Astrocyte (in vitro differentiated cells and primary cell): Measurements from ENCODE around the gene PGK2. TPM values are rescaled to one million over a fixed set of nuclear protein-coding genes. Genes with fewer than 3 reads are reported as not detected.

ENCODE experiments used
- DNase-seq: peaks from one replicate; pipeline ENCODE4 v3.0.0-alpha.2; 2010; ENCODE audit warnings: low read depth
- FAIRE-seq: peaks from 2 replicates; lab custom pipeline; 2011; peaks lifted over from hg19 to GRCh38; lab: Jason Lieb, UNC
- H2AFZ ChIP-seq: 2 replicates; pipeline ENCODE4 v1.6.0; 2012; ENCODE audit warnings: low read depth, low read length, inconsistent platforms
- H3K27ac ChIP-seq: 2 replicates; pipeline ENCODE4 v1.5.1; 2011; ENCODE audit warnings: low read depth, low read length, inconsistent platforms
- H3K27me3 ChIP-seq: 2 replicates; pipeline ENCODE4 v1.6.0; 2011; ENCODE audit warnings: low read length, inconsistent platforms; ENCODE audit not compliant: insufficient read depth
- H3K36me3 ChIP-seq: 2 replicates; pipeline ENCODE4 v1.5.1; 2011; ENCODE audit warnings: low read length, inconsistent platforms; ENCODE audit not compliant: insufficient read depth
- H3K4me1 ChIP-seq: 2 replicates; pipeline ENCODE4 v1.5.1; 2011; ENCODE audit warnings: low read length, inconsistent platforms; ENCODE audit not compliant: insufficient read depth
- H3K4me2 ChIP-seq: 2 replicates; pipeline ENCODE4 v1.6.0; 2012; ENCODE audit warnings: low read length, inconsistent platforms
- H3K4me3 ChIP-seq: 2 replicates; pipeline ENCODE4 v1.5.1; 2011; ENCODE audit warnings: low read depth, mild to moderate bottlenecking, low read length, inconsistent platforms; ENCODE audit not compliant: insufficient read depth
- H3K79me2 ChIP-seq: 2 replicates; pipeline ENCODE4 v1.6.0; 2012; ENCODE audit warnings: mild to moderate bottlenecking, low read length, inconsistent platforms; ENCODE audit not compliant: insufficient read depth
- H3K9ac ChIP-seq: 2 replicates; pipeline ENCODE4 v1.6.0; 2012; ENCODE audit warnings: mild to moderate bottlenecking, low read length, inconsistent platforms
- H3K9me3 ChIP-seq: 2 replicates; pipeline ENCODE4 v1.5.1; 2012; ENCODE audit warnings: low read depth, mild to moderate bottlenecking, low read length, inconsistent platforms; ENCODE audit not compliant: insufficient read depth
- H4K20me1 ChIP-seq: 2 replicates; pipeline ENCODE4 v1.6.0; 2012; ENCODE audit warnings: low read length, inconsistent platforms; ENCODE audit not compliant: insufficient read depth
- H3K27ac Mint-ChIP-seq: one replicate; pipeline ENCODE4 v1.8.0; 2021; ENCODE audit warnings: mild to moderate bottlenecking, mixed read lengths; ENCODE audit not compliant: unreplicated experiment
- H3K27me3 Mint-ChIP-seq: one replicate; pipeline ENCODE4 v1.8.0; 2021; ENCODE audit warnings: low read depth, mixed read lengths; ENCODE audit not compliant: unreplicated experiment
- H3K36me3 Mint-ChIP-seq: one replicate; pipeline ENCODE4 v1.8.0; 2021; ENCODE audit warnings: low read depth, mixed read lengths; ENCODE audit not compliant: unreplicated experiment
- H3K4me1 Mint-ChIP-seq: one replicate; pipeline ENCODE4 v1.8.0; 2021; ENCODE audit warnings: low read depth, mixed read lengths; ENCODE audit not compliant: unreplicated experiment
- H3K4me3 Mint-ChIP-seq: one replicate; pipeline ENCODE4 v1.8.0; 2021; ENCODE audit warnings: mild to moderate bottlenecking, moderate library complexity, mixed read lengths; ENCODE audit not compliant: unreplicated experiment
- H3K9me3 Mint-ChIP-seq: one replicate; pipeline ENCODE4 v1.8.0; 2021; ENCODE audit warnings: mild to moderate bottlenecking, mixed read lengths; ENCODE audit not compliant: unreplicated experiment
- CTCF ChIP-seq: IDR thresholded peaks from 2 replicates; pipeline ENCODE4 v1.5.1; 2011; ENCODE audit warnings: low read depth, mild to moderate bottlenecking, inconsistent platforms, low read length, moderate library complexity; ENCODE audit not compliant: insufficient read depth
- EZH2 ChIP-seq: IDR thresholded peaks from 2 replicates; pipeline ENCODE4 v1.6.1; 2012; ENCODE audit warnings: mild to moderate bottlenecking, low read length, inconsistent platforms; ENCODE audit not compliant: insufficient read depth
- total RNA-seq: library from RNA; stranded (reverse); gene quantifications from 2 replicates; pipeline ENCODE4 v1.2.1, GENCODE V29; 2021

PGK2 gene
- total RNA-seq, 1 donor from 2014 or later: not detected

- no peak overlapping the region for H3K27ac Mint-ChIP-seq
- H3K27ac ChIP-seq: no peak overlapping the region
- H2AFZ ChIP-seq: no peak overlapping the region
- no peak overlapping the region for H3K4me3 Mint-ChIP-seq
- no peaks in the 10 kb centered on the region for H3K36me3 ChIP-seq
- FAIRE-seq (no peak), DNase-seq (no peak)
- no peaks in the 10 kb centered on the region for H3K9me3 ChIP-seq
- no peaks in the 10 kb centered on the region for H3K9me3 Mint-ChIP-seq
- H3K4me2 ChIP-seq: no peak overlapping the region
- H3K36me3 Mint-ChIP-seq: no peaks in the 10 kb centered on the region
- H3K4me3 ChIP-seq: no peak overlapping the region
- no peaks in the 10 kb centered on the region for H3K27me3 ChIP-seq
- H4K20me1 ChIP-seq: no peaks in the 10 kb centered on the region
- H3K9ac ChIP-seq: no peak overlapping the region
- H3K4me1 Mint-ChIP-seq: no peaks in the 10 kb centered on the region
- H3K4me1 ChIP-seq: no peaks in the 10 kb centered on the region
- no peak for TF ChIP-seq EZH2
- no peaks in the 10 kb centered on the region for H3K27me3 Mint-ChIP-seq
- no peaks in the 10 kb centered on the region for H3K79me2 ChIP-seq
Measured at GRCh38 chr6:49766762-49767161, 20.3 kb downstream of the PGK2 start.

GRCh38 chr6:49764571-49765236, 22.4 kb downstream of the PGK2 start:
- no peak for DNase-seq
- H2AFZ ChIP-seq: no peak overlapping the region
- H3K27me3 ChIP-seq: no peaks in the 10 kb centered on the region
- FAIRE-seq: no peak
- H3K27ac ChIP-seq: no peak overlapping the region
- no peaks in the 10 kb centered on the region for H3K4me1 ChIP-seq
- H4K20me1 ChIP-seq: no peaks in the 10 kb centered on the region
- no peak overlapping the region for H3K4me3 ChIP-seq
- H3K9ac ChIP-seq: no peak overlapping the region
- Mint-ChIP-seq H3K27ac (no peak overlapping the region), H3K4me1 (no peaks in the 10 kb centered on the region), H3K27me3 (no peaks in the 10 kb centered on the region), H3K36me3 (no peaks in the 10 kb centered on the region), H3K4me3 (no peak overlapping the region), H3K9me3 (no peaks in the 10 kb centered on the region)
- H3K79me2 ChIP-seq: no peaks in the 10 kb centered on the region
- no peaks in the 10 kb centered on the region for H3K9me3 ChIP-seq
- no peak for TF ChIP-seq EZH2
- TF ChIP-seq CTCF: no peak
- no peak overlapping the region for H3K4me2 ChIP-seq
- no peaks in the 10 kb centered on the region for H3K36me3 ChIP-seq

GRCh38 chr6:49744259-49744658, 42.8 kb downstream of the PGK2 start, which contains the start of gene CRISP3:
TSS of gene CRISP3 (minus strand) at chr6:49744388. CDS start at chr6:49744367, 21 bp downstream.
- no peak within 1 kb of the TSS for H3K4me2 ChIP-seq
- no peaks in the 10 kb centered on the region for H3K36me3 ChIP-seq
- no peaks in the 10 kb centered on the region for H3K4me1 Mint-ChIP-seq

More at GRCh38 chr6:49744259-49744658, 42.8 kb downstream of the PGK2 start, which contains the start of gene CRISP3:
- Histone ChIP-seq H3K9me3 (no peaks in the 10 kb centered on the region), H3K27me3 (no peaks in the 10 kb centered on the region), H3K27ac (no peak within 1 kb of the TSS), H2AFZ (no peak within 1 kb of the TSS), H3K79me2 (no peaks in the 10 kb centered on the region), H4K20me1 (no peaks in the 10 kb centered on the region), H3K9ac (no peak within 1 kb of the TSS), H3K4me3 (no peak within 1 kb of the TSS), H3K4me1 (no peaks in the 10 kb centered on the region)
- Mint-ChIP-seq H3K36me3 (no peaks in the 10 kb centered on the region), H3K4me3 (no peak within 1 kb of the TSS), H3K27me3 (no peaks in the 10 kb centered on the region), H3K27ac (no peak within 1 kb of the TSS), H3K9me3 (no peaks in the 10 kb centered on the region)
- DNase-seq (no peak), FAIRE-seq (no peak)
- TF ChIP-seq CTCF (no peak), EZH2 (no peak)
